CD1c-positive myeloid dendritic cell (primary cell): Measurements from ENCODE around the gene LYSET.
"Not testable (repeated sequence)": the region's sequence is repeated elsewhere in the genome, so short reads cannot be mapped to it uniquely, and the experiment has no call there.

ENCODE experiments used
- DNase-seq: peaks from one replicate; pipeline ENCODE4 v3.0.0-alpha.2; 2016; ENCODE audit errors: extremely low spot score

Gene LYSET, protein sequence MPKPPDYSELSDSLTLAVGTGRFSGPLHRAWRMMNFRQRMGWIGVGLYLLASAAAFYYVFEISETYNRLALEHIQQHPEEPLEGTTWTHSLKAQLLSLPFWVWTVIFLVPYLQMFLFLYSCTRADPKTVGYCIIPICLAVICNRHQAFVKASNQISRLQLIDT

DNA sequence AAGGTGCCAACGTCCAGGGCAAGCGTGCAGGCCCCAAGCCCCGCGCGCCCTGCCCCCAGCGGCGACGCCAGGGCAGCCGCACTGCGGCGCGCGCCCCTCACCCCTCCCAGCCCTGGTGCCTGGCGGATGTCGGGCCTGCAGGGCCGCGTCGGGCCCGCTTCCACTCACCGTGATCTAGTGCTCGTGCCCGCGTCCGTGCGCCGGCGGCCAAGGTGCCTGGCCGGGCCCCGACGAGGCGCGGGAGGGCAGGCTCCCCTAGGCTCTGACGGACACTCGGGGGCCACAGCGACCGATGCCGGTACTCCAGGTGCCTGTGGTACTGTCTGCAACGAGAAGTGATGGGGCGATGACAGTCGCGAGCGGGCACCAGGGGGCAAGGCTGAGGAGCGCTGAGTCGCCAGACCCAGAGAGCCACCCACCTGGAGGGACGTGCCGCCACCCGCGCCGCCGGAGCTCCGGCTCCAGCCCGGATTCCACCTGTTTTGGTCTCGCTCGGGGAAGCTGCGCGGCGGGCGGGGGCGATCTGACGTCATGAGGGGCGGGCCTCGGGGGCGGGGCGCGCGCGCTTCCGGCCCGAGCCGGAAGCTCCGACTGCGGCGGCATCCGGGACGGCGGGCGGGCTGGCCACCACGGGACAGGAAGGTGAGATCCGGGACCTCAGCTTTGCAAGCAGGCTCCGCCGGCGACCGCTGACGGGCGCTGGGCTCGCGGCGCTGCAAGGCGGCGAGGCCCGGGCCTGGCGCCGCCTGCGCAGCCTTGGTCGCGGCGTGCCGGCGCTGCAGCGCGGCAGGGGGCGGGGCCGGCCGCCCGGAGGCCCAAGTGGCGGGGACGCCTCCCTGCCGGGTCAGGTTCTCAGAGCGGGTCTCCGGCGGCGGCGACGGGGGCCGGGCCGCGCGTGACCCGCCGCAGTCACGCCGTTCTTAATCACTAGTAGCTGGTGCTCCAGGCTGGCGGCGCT, at the start of gene LYSET, which contains the start of gene MOAP1:
TSS of gene LYSET (plus strand) at position 927 of the 958 bp plus-strand sequence. CDS start 89 bp downstream, outside the sequence.
TSS of gene MOAP1 (minus strand) at position 507 of the 958 bp plus-strand sequence. CDS start 655 bp downstream, outside the sequence.
- DNase-seq: peak; percentile 95

DNA sequence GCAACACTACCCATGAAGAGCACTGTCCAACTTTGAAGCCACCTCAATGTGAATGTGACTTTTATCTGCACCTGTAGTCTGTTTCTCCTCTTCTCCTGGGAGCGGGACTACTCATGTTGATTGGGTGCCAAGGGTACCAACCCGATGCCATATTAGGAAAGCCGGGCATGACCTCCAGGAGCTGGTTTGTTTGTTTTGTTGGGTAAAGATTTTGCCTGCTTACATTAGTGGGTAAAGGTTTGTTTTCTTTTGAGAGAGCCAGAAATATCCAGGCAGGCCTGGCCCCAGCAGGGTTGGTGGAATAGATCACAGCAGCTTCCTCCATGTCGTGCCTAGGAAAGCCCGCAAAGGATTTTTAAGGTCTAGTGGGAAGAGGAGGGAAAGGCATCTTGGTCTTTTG, 49.7 kb upstream of the LYSET start:
- no peak for DNase-seq

DNA sequence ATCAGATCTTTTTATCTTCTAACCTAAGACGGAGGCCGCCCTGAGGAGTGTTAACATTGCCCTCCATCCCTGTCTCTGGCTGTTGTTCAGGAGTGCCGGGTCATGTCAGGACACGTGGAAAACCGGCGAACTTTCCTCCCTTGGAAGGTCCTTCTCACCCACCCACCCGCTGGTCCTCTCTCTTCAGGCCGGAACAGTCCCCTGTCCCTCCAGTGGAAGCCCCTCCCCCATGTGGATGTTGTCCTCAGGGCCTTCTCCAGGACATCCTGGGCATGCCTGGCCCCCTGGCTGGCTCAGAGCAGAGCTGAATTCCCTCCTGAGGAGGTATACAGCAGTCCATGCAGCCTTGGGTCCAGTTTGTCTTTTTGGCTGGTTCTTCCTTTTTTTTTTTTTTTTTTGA, 49.1 kb upstream of the LYSET start:
- DNase-seq: no peak

DNA sequence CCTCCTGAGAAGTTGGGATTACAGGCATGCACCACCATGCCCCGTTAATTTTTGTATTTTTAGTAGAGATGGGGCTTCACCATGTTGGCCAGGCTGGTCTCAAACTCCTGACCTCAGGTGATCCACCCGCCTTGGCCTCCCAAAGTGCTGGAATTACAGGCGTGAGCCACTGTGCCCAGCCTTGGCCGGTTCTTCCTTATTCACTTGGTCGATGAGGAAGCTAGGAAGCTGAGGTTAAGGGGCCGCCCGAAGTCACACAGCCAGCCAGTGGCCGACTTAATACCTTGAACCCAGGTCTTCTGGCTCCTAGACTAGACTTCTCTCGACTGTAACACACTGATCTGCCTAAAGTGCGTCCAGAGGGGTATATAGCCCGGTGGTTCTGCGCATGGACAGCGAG, 48.6 kb upstream of the LYSET start:
- peak; percentile 39 for DNase-seq

DNA sequence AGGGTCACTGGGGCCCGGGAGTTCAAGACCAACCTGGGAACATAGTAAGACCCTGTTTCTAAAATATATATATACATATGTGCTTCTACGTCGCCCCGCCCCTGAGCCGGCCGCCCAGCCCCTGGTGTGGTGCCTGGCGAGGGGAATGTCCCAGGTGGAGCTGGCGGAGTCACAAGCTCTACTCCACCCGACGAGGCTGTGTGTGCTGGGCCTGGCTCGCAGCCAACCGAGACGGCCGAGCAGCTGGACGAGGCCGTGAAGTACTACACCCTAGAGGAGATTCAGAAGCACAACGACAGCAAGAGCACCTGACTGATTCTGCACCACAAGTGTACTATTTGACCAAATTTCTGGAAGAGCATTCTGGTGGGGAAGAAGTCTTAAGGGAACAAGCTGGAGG, 47.3 kb upstream of the LYSET start:
- DNase-seq: no peak

DNA sequence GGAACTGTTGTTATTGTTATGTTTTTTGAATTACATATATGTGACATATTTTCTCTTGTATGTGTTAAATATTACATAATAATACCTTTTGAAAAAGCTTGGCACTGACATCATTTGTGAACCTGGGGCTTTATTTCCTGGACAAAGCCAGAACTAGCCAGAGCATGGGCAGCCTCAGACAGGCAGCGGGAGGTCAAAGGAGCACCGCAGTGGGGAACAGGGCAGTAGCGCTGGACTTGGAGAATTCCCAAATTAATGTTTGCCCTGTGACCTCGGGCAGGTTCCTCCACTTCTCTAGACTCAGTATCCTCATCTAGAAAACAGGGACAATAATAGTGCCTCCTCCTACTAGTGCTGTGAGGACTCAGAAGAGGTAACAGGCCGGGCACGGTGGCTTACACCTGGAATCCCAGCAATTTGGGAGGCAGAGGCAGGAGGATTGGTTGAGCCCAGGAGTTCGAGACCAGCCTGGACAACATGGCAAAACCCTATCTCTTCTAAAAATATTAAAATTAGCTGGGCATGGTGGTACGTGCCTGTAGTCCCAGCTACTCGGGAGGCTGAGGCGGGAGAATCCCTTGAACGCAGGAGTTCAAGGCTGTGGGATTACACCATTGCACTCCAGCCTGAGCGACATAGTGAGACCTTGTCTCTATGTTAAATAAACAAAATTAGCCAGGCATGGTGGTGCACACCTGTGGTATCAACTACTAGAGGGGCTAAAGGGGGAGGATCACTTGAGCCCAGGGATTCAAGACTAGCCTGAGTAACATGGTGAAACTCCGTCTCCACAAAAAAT, 42.1 kb upstream of the LYSET start:
- DNase-seq: no peak

DNA sequence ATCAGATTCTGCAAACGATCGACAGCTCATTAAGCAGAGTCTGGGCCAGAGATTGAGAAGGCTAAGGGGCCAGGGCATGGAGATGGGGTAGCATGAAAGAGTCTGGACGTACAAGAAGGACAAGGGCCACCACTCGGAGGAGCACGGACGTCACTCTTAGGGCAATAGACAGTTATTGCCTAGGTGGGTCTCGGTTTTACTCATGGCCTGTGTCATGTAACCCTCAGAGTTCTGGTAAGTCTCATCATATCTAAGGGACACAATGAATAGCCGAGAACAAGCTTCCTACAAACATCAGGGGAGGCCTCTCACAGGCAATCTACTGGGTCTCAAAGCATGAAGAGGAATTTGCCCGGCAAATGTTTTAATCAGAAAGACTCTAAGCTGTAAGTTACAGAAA, 39.0 kb upstream of the LYSET start:
- no peak for DNase-seq

DNA sequence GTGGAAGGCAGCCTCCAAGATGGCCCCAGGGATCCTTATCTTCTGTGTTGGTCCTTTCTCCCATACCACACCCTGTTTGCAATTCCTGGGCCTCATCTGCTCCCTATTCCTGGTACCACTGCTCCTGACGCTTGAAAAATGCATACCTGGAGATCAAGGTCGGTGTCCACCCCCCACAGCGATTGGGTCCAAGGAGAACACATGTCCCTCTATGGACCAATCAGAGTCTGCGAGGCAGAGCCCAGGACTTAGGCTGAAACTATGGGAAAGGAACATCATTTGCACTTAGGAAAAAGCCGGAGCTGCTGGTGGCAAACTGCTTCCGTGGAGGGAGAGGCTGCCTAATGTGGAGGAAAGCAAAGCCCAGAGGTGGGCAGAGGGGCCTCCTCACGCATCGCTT, 36.1 kb upstream of the LYSET start:
- DNase-seq: no peak

DNA sequence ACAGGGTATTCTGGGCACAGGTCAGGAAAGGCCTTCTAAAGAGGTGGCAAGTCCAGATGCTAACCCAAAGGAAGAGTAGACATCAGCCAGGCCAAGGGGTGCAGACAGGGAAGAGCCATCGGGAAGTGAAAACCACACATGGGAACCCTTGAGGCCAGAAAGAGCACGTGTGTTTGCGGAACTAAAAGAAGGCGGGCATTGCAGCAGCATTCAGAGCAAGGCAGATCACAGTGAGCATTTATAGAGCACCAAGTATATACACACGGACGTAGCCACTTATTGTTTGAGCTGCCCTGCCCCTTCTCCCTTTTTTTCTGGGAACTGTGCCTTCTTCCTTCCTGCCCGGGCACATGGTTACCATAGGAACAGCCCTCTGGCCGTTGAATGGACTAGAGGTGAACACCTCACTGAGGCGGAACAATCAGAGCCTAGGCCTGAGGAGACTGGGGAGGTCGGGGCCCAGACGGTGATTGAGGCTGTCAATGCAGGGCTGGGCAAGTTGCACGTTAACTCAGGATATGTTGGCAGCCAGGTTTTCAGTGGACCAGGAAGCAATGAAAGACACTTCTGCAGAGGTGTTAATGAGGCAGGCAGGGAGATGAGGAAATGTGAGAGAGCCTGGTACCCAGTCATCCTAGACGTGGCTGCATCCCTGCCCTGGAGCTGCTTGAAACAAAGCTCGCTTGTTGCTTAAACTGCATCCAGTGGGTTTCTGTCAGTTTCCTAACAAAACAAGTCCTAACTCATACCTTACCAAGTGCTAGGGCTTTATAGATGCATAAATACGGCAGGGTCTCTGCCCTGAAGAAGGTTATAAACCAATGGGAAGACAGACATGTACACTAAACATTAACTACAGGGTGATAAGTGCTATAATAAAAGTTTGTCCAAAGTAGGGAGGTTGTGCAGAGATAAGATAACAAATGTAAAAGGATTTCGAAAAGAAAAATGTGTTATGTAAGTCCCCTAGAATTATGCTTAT, 34.6 kb upstream of the LYSET start:
- peak; percentile 86 for DNase-seq

DNA sequence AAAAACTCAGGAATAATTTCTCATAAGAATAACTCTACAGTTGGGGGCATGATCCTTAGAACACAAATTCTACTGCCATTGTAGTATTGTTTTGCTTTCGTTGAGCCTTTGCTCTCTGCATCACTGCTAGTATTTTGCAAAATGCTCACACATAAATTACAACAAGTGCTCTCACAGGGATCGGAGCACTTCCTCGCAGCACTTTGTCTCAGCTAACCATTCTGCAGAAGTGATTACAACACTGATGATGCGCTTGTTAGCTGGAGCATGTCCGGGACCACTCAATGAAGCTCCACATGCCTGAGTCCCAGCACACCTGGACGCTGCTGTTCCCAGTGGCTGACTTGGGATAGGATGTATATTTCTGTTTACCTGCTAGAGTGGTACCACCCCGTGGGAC, 32.0 kb upstream of the LYSET start:
- DNase-seq: peak; percentile 34

DNA sequence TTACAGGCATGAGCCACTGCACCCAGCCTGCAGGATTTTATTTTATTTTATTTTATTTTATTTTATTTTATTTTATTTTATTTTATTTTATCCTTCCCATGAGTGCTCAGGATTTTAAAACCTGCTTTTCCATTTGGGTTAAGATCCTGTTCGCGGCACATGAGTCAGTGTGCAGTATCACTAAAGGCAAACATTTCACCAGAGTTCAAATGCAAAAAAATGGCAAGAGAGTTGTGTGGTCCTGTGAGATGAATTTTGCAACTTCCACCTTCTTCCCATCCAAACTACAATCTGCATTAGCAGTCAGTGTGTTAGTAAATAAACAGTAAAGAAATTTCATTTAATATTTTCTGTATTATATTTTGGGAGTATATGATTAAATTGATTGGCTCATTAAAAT, 29.4 kb upstream of the LYSET start:
- DNase-seq: no peak

DNA sequence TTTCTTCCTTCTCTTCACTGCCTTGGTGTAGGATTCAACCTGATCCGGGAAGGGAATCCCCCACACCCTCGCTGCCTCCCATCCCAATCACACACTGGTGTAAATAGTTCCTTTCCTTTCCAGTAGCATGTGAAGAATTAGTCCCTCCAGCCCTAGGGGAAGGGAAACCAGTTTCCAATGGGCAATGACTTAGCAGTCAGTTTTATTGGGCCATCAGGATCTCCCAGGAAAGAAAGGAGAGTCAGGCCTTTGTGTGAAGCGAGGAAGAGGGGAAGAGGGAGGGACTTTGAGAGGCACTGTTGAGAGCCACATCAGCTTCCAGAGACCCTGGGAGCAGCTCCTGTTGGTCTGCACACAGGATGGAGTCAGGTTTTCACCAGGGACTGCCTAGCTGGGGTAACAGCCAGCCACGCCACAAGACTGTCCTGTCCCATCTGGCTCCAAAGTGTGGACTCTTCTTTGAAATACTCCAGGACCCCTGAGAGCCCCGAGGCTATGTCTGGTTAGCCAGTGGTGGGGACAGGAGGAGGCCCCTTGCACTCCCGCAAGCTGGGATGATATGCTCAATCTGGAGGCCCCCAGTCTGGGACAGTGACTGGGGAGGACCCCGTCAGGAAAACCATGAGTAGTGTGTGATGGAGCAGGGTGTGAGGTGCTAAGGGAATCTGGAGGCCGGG, 28.3 kb upstream of the LYSET start:
- DNase-seq: no peak

DNA sequence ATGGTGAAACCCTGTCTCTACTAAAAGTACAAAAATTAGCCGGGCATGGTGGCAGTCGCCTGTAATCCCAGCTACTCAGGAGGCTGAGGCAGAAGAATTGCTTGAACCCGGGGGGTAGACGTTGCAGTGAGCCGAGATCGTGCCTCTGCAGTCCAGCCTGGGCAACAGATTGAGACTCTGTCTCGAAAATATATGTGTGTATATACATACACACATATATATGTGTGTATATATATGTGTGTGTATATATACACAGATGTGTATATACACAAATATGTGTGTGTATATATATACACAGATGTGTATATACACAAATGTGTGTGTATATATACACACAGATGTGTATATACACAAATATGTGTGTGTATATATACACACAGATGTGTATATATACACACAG, 26.8 kb upstream of the LYSET start:
- DNase-seq: not testable (repeated sequence)

DNA sequence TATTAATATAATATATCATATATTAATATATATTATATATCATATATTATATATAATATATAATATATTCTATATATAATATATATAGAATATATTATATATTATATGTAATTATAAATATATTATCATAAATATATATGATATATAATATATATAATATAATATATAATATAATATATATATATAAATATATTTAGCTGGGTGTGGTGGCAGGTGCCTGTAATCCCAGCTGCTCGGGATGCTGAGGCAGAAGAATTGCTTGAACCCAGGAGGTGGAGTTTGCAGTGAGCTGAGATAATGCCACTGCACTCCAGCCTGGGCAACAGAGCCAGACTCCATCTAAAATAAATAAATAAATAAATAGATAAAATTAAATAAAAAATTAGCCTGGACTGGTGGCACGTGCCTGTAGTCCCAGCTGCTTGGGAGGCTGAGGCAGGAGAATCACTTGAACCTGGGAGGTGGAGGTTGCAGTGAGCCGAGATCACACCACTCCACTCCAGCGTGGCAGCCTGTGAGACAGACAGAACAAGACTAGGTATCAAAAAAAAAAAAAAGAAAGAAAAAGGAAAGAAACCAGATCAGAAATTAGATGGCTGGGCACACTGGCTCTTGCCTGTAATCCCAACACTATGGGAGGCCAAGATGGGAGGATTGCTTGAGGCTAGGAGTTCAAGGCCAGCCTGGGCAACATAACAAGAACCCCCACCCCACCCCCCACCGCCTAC, 25.3 kb upstream of the LYSET start:
- not testable (repeated sequence) for DNase-seq

DNA sequence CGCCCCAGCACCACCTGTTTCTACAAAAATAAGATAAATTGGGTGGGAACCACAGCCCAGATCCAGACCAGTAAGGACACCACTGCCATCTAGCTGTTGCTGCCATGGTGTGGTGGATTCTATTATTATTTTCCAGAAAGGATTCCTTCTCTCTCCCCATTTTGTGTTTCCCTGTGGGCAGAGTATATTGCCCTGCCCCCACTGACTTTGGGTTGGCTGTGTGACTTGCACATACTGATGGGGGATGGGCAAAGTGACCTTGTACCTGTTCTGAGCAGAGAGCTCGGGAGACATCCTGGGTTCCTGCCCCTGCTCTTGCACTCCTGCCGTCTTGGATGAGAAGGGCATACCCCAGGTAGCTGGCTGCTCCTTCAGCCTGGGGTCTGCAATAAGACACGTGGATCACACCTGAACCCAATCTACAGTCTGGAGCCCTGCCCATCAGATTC, 24.7 kb upstream of the LYSET start:
- DNase-seq: peak; percentile 16

DNA sequence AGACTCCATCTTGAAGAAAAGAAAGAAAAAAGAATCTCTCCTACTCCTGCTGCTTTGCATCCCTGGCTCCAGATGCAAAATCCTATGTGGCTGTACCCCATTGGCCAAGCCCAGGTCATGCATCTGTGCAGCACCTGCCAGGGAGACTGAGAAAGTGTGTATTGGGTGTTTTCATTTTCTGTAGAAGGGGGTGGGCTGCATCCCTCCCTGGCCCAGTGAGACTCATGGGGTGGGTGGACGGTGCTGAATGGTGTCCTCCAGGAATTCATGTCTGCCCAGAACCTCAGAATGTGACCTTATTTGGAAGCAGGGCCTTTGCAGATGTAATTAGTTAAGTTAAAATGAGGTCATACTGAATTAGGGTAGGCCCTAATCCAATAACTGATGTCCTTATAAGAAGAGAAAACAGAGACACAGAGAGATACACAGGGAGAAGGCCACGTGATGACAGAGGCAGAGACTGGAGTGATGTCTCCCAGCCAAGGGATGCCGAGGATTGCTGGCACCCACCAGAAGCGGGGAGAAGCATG, 23.6 kb upstream of the LYSET start:
- DNase-seq: no peak

DNA sequence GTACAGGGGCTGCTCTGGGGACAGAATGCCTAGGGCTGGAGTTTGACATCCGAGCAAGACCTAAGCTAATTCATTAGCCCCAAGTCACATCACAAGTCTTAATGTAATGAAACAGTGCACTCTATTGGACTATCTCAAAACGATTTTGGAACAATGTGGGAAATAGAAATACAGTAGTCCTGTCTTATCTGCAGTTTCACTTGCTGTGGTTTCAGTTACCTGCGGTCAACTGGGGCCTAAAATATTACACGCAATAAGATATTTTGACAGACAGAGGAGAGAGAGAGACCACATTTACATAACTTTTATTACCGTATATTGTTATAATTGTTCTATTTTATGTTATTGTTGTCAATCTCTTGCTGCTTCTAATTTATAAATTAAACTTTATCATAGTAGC, 21.6 kb upstream of the LYSET start:
- peak; percentile 16 for DNase-seq

DNA sequence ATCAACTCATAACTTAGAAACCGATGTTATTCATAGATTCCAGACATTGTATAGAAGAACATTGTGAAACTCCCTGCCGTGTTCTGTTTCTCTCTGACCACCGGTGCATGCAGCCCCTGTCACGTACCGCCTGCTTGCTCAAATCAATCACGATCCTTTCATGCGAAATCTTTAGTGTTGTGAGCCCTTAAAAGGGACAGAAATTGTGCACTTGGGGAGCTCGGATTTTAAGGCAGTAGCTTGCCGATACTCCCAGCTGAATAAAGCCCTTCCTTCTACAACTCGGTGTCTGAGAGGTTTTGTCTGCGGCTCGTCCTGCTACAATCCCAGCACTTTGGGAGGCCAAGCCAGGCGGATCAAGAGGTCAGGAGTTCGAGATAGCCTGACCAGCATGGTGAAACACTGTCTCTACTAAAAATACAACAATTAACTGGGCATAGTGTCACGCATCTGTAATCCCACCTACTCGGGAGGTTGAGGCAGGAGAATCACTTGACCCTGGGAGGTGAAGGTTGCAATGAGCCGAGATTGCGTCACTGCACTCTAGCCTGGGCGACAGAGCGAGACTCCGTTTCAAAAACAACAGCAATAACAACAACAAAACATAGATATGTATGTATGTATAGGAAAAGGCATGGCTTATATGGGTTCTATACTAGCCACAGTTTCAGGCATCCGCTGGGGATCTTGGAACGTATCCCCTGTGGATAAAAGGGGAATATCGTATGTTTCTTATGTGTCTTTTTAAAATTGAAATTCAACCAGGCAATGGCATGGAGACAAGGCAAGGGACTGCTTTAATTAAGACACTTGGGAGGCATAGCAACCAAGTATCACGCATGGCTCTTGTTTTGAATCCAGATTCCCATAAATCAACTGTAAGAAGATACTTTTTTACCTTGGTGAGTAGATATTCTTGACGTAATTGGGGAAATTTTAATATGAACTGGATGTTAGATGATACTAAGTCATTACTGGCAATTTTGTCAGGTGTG, 19.5 kb upstream of the LYSET start:
- not testable (repeated sequence) for DNase-seq
